LoVo (cell line): ENCODE data around the gene RHBDD2.
"Not testable (repeated sequence)": the region's sequence is repeated elsewhere in the genome, so short reads cannot be mapped to it uniquely, and the experiment has no call there.

Source experiments
- DNase-seq: peaks from one replicate; pipeline ENCODE4 v3.0.0-alpha.2; 2016; ENCODE audit warnings: low spot score

Gene RHBDD2

GRCh38 chr7:75866489-75867389 lies 12.1 kb upstream of the RHBDD2 start:
- peak; percentile 65 for DNase-seq

- no peak for DNase-seq
Measured at GRCh38 chr7:75867390-75867717, 11.5 kb upstream of the RHBDD2 start.

- DNase-seq: no peak
Measured at GRCh38 chr7:75868153-75868552, 10.7 kb upstream of the RHBDD2 start.

GRCh38 chr7:75869776-75870379 lies 9.0 kb upstream of the RHBDD2 start:
- no peak for DNase-seq

GRCh38 chr7:75870557-75871161 lies 8.2 kb upstream of the RHBDD2 start:
- DNase-seq: no peak

GRCh38 chr7:75872073-75872782 lies 6.6 kb upstream of the RHBDD2 start:
- no peak for DNase-seq

- not testable (repeated sequence) for DNase-seq
Measured at GRCh38 chr7:75874180-75874579, 4.7 kb upstream of the RHBDD2 start.

- DNase-seq: no peak
Measured at GRCh38 chr7:75875113-75876080, 3.4 kb upstream of the RHBDD2 start.

- DNase-seq: no peak
Measured at GRCh38 chr7:75876126-75876881, 2.5 kb upstream of the RHBDD2 start.

GRCh38 chr7:75878312-75878768 lies 494 bp upstream of the RHBDD2 start:
- DNase-seq: no peak

- peak; percentile 11 for DNase-seq
Measured at GRCh38 chr7:75879771-75880184, 944 bp downstream of the RHBDD2 start.

GRCh38 chr7:75880242-75880641 lies 1.4 kb downstream of the RHBDD2 start:
- no peak for DNase-seq

GRCh38 chr7:75881436-75882095 lies 2.7 kb downstream of the RHBDD2 start:
- DNase-seq: no peak

GRCh38 chr7:75883265-75883824 lies 4.5 kb downstream of the RHBDD2 start:
- DNase-seq: not testable (repeated sequence)

GRCh38 chr7:75884476-75884875 lies 5.6 kb downstream of the RHBDD2 start:
- DNase-seq: no peak

GRCh38 chr7:75885036-75885435 lies 6.2 kb downstream of the RHBDD2 start:
- no peak for DNase-seq

GRCh38 chr7:75887669-75888369 lies 9.0 kb downstream of the RHBDD2 start:
- DNase-seq: no peak

- no peak for DNase-seq
Measured at GRCh38 chr7:75888464-75889222, 9.8 kb downstream of the RHBDD2 start.
